Cortex of kidney (tissue), 1 donor: ENCODE data around the gene ERAS.
"Not testable (repeated sequence)": the region's sequence is repeated elsewhere in the genome, so short reads cannot be mapped to it uniquely, and the experiment has no call there.

Experiments used
- DNase-seq: peaks from one replicate; lab custom pipeline; 2025; lab: John Stamatoyannopoulos, UW

The ERAS gene

DNA sequence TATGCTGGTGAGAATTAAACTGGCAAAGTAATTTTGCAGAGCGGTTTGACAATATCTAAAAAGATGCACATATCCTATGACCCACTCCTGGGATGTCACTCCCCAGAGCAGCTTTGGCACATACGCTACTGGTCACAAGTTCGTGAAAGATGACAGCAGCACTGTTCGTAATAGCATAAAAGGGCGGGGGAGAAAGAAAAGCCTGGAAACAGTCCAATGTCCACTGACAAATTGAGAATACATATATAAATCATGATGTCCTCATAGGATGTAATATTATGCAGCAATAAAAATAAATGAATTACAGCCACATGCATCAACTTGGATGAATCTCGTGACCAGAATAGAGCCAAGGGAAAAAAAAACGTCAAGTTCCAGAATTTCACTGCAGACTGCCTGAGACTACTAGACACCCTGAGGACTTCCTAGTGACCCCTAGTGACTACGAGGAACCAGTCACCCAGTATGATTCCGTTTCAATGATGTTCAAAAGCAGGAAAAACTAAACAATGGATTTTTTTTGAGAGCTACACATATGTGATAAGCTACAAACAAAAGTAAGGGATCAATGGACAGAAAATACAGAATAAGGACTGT is 7.3 kb downstream of the ERAS start:
- DNase-seq = no peak

DNA sequence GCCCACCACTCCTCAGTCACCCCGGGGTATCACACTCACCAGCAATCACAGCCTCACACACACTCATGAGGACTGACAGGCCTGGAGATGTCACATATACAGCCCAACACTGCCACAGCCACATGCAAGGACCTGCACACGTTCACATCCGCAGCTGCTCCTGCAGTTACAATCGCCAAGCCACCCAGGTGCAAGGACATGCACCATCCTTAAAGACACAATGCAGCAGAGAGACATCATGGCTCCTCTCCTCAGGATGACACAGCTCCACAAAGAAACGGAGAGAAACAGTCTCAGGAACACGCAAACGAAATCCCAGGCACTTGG is 8.0 kb downstream of the ERAS start:
- DNase-seq = no peak

DNA sequence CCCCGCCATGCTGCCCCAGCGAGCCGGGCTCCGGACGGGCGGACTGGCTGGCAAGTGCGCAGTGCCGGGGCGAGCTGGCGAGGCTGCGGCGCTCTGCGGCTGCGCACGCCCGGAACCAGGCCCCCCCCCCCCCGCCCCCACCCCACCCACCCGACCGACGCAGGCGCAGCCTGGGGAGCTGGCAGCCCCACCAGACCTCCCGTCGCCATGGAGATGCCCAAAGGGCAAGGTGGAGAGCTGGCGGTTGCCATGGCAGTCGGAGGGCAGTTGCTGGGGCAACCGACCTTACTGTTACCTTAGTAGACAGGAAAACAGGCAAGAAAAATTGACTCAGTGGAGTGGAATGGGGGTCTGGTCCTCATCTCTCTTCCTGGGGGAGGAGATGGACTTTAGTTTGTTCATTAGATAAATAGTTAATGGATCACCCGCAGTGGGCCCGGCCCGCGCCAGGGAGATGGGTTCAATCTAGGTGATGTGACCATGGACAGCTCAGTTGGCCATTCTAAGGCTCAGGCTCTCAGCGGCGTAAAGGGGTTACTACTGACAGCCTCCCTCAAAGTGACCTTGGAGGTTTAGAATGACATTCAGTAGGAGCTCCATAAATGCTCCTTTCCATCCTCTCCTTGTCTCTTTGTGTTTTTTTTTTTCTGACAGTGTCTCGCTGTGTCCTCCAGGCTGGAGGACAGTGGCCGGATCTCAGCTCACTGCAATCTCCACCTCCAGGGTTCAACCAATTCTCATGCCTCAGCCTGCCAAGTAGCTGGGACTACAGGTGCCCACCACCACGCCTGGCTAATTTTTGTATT is 9.4 kb downstream of the ERAS start, which contains the start of gene PCSK1N:
Gene PCSK1N (minus strand): TSS at position 87 of the 806 bp plus-strand sequence. CDS start 78 bp downstream, at position 9.
- no peak for DNase-seq

DNA sequence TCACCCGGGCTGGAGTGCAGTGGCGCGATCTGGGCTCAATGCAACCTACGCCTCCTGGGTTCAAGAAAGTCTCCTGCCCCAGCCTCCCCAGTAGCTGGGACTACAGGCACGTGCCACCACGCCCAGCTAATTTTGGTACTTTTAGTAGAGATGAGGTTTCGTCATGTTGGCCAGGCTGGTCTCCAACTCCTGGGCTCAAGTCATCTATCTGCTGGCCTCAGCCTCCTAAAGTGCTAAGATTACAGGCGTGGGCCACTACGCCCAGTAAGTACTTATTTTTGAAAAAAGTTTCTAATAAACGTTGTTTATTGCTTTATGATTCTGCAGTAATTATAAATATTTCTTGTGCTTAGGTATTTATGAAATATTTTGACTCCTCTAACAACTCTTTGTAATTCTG is 13.4 kb downstream of the ERAS start:
- DNase-seq = no peak

DNA sequence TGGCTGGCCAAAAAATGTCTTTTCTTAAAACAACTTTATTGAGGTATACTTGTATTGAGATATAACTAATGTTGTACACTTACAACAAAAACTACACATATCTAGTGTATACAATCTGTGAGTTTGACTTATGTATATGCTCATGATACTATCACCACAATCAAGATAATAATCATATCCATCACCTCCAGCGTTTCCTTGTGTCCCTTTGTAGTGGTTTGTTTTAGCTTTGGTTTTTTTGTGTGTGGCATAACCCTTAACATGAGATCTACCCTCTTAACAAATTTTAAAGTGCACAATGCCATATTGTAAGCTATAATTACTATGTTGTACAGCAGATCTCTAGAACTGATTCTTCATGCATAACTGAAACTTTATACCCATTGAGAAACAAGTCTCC is 22.5 kb downstream of the ERAS start:
- no peak for DNase-seq

DNA sequence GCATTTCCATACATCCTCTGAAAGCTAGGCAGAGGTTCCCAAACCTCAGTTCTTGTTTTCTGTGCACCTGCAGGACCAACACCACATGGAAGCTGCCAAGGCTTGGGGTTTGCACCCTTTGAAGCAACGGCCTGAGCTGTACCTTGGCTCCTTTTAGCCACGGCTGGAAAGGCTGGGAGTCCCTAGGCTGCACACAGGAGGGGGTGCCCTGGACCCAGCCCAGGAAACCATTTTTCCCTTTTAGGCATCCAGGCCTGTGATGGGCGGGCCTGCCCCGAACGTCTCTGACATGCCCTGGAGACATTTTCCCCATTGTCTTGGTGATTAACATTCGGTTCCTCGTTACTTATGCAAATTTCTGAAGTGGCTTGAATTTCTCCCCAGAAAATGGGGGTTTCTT is 26.5 kb downstream of the ERAS start:
- no peak for DNase-seq

DNA sequence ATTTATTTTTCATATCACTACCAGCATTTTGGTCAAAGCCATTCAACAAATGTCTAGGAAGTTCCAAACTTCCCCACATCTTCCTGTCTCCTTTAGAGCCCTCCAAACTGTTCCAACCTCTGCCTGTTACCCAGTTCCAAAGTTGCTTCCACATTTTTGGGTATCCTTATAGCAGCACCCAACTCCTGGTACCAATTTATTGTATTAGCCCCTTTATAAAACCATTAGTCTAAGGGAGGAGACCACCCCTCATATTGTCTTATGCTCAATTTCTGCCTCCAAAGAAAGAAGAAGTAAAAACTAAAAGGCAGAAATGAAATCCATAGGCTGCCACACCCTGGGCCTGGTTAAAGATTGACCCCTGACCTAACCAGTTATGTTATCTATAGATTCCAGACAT is 27.2 kb downstream of the ERAS start:
- not testable (repeated sequence) for DNase-seq

DNA sequence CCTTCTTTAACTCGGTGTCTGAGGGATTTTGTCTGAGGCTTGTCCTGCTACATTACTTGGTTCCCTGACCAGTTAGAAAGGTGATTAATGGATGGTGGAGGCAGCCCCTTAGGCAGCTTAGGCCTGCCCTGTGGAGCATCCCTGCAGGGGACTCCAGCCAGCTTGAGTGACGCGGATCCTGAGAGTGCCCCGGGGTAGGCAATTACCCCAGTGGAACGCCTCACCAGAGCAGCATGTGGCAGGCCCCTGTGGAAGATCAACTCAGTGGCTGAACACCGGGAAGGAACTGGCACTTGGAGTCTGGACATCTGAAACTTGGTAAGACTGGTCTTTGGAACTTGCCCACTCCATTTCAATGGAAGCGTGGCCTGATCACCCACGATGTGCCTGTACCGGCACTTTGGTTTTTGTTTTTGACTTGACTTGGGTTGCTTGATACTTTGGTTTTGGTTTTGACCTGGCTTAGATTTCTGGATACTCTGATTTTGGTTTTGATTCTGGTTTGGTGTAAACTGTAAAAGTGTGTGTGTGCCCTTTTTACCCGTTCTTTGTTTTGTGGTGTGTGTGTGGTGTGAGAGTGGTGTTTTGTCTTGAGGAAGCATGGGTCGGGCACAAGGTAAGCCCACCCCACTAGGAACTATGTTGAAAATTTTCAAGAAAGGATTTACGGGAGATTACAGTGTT is 27.9 kb downstream of the ERAS start:
- DNase-seq = not testable (repeated sequence)

DNA sequence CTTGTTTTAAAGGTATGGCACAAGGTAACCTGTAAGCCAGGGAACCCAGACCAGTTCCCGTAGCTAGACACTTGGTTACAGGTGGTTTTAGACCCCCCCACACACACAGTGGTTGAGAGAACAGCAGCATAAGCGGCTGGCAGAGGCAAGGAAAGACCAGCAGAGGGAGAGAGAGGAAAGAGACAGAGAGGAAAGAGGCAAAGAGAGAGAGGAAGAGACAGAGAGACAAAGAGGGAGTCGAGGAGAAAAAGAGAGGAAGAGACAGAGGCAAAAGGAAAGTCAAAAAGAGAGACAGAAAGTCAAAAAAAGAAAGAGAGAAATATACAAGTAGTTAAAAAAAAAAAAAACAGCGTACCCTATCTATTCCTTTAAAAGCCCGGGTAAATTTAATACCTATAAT is 28.6 kb downstream of the ERAS start:
- DNase-seq = no peak

DNA sequence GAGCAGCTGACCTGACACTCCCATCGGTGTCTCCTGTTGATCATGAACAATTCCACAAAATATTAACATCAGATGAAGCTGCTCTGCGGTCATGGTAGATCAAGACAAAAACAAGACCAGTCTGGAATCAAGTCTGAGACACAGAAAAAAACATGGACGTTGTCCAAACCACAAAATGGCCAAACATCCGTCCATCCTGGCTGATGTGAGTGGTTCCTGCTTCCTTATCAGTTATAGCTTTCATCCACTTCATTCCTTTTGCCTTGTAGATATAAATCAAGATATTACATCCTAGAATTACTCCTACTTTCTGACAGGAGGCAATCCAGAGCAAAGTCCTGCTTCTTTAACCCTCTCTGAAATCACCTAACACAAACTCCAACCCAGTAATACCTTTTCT is 37.9 kb downstream of the ERAS start:
- no peak for DNase-seq

DNA sequence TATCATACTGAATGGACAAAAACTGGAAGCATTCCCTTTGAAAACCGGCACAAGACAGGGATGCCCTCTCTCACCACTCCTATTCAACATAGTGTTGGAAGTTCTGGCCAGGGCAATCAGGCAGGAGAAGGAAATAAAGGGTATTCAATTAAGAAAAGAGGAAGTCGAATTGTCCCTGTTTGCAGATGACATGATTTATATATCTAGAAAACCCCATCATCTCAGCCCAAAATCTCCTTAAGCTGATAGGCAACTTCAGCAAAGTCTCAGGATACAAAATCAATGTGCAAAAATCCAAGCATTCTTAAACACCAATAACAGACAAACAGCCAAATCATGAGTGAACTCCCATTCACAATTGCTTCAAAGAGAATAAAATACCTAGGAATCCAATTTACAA is 45.7 kb downstream of the ERAS start:
- DNase-seq = not testable (repeated sequence)

DNA sequence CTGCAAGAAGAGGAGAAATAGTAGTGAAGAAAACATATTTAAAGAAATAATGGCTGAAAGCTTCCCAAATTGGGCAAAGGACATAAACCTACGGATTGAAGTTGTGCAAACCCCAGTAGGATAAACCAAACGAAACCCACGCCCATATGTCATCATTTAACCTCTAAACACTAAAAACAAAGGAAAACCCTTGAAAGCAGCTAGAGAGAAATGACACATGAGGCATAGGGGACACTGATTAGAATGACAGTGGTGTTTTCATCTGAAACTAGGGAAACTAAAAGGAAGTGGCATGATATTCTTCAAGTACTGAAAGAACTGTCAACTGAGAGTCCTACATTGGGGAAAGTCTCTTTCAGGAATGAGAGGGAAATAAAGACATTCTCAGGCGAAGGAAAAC is 50.6 kb downstream of the ERAS start:
- not testable (repeated sequence) for DNase-seq
